DMS79 treated with DMSO at 0.1 percent for 48 hours (cell line): ENCODE results near the gene BBS1.
A peak's percentile ranks its signal among the peaks of the same experiment; 100 is the strongest.
"Not testable (repeated sequence)": the region's sequence is repeated elsewhere in the genome, so short reads cannot be mapped to it uniquely, and the experiment has no call there.

Experiments used
- DNase-seq: peaks from one replicate; lab custom pipeline; 2025; lab: John Stamatoyannopoulos, UW

The BBS1 gene

DNA sequence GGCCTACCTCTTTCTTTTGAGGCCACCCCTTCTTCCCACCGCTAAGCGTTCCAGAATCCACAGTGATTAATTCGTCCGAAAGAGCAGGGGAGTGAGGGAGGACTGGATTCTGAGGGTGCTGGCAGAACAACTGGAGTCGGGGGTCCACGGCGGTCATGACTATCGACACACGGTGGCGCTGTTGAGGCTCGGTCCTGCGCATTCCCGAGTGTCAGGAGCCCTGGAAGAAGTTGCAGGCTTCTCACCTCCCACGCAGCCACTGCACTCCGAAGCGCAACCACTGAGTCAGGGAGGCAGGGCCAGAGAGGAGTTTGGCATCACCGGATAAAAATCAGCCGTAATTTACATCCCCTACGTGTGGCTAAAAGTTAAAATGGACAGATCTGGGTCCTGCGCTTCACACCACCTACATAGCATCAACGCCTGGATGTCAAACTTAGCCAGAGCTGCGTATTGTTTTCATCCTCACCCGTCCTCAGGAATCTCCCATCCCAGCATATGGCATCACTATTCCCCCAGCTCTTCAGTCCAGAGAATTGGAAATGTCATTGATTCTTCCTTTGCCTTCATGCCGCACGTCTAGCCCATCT is 68.7 kb downstream of the BBS1 start:
- peak; percentile 46 for DNase-seq

DNA sequence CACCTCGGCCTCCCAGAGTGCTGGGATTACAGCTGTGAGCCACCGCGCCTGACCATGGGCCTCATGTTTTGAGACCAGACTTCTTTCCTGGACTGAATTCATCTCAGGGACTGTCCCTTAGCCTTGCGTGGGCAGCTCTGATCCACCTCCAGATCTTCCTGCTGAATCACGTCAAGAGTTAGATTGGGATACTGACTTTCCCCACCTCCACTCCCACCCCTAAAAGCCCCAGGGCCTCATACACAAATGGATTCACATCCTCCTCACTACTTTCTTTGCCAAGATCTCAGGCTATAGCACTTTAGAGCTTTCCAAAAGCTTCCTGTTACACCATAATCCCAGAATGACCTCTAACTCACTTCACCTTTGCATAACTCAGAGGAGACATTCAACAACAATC is 70.4 kb downstream of the BBS1 start:
- DNase-seq = no peak

DNA sequence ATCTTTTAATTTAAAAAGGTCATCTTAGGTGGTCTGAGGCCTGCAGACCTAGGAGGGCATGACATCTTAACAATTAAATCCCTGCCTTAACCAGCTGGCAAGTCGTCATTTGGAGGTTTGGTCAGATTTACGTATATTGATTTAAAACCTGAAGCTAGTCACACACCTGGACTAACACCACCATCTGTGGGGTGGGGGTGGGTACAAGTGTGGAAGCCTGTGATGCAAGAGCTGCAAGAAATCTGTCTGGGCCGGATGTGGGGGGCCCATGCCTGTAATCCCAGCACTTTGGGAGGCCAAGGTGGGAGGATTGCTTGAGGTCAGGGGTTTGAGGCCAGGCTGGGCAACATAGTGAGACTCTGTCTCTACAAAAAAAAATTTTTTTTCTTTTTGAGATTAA is 70.8 kb downstream of the BBS1 start:
- DNase-seq = no peak

DNA sequence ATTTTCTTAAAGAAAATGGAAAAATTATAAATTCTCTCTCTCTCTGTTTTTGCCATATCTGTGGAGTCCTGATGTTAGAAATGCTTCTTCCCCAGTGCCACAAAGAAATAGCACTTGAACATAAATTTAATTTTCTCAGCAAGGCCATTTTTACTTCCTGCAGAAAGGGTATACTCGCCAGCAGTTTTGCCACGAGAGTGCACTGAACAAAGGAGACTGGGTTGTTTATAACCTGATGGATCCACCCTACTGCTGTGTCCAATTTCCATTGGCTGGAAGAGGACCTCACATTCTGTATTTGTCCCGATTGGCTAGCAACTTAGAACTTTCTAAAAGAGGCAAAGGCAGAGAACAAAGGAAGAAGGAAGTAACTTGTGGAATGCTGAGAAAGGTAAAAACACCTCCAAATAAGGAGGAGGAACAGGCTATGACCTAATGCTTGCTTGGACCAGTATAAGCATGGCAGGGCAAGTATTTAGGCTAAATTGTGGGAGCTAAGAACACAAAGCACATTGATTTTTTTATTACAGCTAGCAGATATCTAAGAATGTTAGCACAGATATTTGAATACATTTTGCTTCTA is 72.2 kb downstream of the BBS1 start:
- DNase-seq = not testable (repeated sequence)
